KMS-11 (cell line): ENCODE data around the gene ASIC2.

ENCODE experiments used
- H2AFZ ChIP-seq: fragments of 200-600 bp; sonication (generic); 2 replicates; pipeline ENCODE4 v1.6.1; 2016; ENCODE audit warnings: antibody characterized with exemption, mixed run types, low read depth
- H3K27ac ChIP-seq: fragments of 200-600 bp; sonication (generic); 2 replicates; pipeline ENCODE4 v1.6.1; 2016; ENCODE audit warnings: mild to moderate bottlenecking, mixed run types
- H3K27me3 ChIP-seq: fragments of 200-600 bp; sonication (generic); 2 replicates; pipeline ENCODE4 v1.6.1; 2017; ENCODE audit warnings: mild to moderate bottlenecking, low read depth, mixed run types, moderate library complexity; ENCODE audit not compliant: insufficient read depth
- H3K36me3 ChIP-seq: fragments of 200-600 bp; sonication (generic); 2 replicates; pipeline ENCODE4 v1.6.1; 2017; ENCODE audit warnings: mild to moderate bottlenecking, mixed run types; ENCODE audit not compliant: insufficient read depth
- H3K4me1 ChIP-seq: fragments of 200-600 bp; sonication (generic); 2 replicates; pipeline ENCODE4 v1.6.1; 2016; ENCODE audit warnings: mild to moderate bottlenecking, low read depth, mixed run types; ENCODE audit not compliant: poor library complexity, severe bottlenecking
- H3K4me2 ChIP-seq: fragments of 200-600 bp; sonication (generic); 2 replicates; pipeline ENCODE4 v1.7.0; 2016; ENCODE audit warnings: mild to moderate bottlenecking, mixed run types
- H3K4me3 ChIP-seq: fragments of 200-600 bp; sonication (generic); IDR thresholded peaks from 2 replicates; pipeline ENCODE4 v1.6.1; 2017; ENCODE audit warnings: low read depth, low read length, mixed read lengths; ENCODE audit not compliant: insufficient read depth
- H3K79me2 ChIP-seq: fragments of 200-600 bp; sonication (generic); 2 replicates; pipeline ENCODE4 v1.6.1; 2016; ENCODE audit warnings: low read depth, mixed run types; ENCODE audit not compliant: insufficient read depth
- H3K9ac ChIP-seq: fragments of 200-600 bp; sonication (generic); 2 replicates; pipeline ENCODE4 v1.6.1; 2016; ENCODE audit warnings: mild to moderate bottlenecking, mixed run types
- H4K20me1 ChIP-seq: fragments of 200-600 bp; sonication (generic); 2 replicates; pipeline ENCODE4 v1.6.1; 2016; ENCODE audit warnings: mild to moderate bottlenecking, mixed run types; ENCODE audit not compliant: insufficient read depth
- TF ChIP-seq, protein P1 (sequence below): fragments of 200-600 bp; sonication (generic); conservative IDR thresholded peaks from 2 replicates; pipeline ENCODE4 v1.6.1; 2017; ENCODE audit warnings: low read depth, mild to moderate bottlenecking, antibody characterized with exemption, low read length, moderate library complexity, mixed read lengths

The ASIC2 gene

DNA sequence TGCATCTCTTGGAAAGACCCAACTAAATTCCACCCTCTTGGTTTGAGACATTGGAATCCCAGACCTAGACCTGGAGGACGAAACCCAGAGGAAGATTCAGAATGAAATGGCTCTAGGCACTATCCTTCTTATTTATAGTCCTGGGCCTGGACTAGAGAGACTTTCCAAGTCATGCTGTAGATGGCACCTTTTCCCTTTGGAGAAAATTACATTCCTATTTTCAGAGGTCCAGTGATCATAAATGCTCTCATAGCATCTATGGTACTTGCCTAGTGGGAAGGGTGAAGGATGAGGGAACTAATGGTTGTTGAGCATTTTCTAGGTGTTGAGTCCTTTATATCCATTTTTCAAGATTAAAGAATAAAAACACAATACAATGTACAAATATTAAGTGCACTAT lies 264.3 kb downstream of the ASIC2 start:
- Histone ChIP-seq H3K36me3 (no peaks in the 10 kb centered on the region), H3K4me3 (no peak overlapping the region), H3K79me2 (no peaks in the 10 kb centered on the region), H4K20me1 (no peaks in the 10 kb centered on the region), H3K4me2 (no peak overlapping the region), H3K9ac (no peak overlapping the region), H3K4me1 (no peaks in the 10 kb centered on the region), H2AFZ (no peak overlapping the region), H3K27ac (no peak overlapping the region), H3K27me3 (no peaks in the 10 kb centered on the region)
- TF ChIP-seq, protein P1, sequence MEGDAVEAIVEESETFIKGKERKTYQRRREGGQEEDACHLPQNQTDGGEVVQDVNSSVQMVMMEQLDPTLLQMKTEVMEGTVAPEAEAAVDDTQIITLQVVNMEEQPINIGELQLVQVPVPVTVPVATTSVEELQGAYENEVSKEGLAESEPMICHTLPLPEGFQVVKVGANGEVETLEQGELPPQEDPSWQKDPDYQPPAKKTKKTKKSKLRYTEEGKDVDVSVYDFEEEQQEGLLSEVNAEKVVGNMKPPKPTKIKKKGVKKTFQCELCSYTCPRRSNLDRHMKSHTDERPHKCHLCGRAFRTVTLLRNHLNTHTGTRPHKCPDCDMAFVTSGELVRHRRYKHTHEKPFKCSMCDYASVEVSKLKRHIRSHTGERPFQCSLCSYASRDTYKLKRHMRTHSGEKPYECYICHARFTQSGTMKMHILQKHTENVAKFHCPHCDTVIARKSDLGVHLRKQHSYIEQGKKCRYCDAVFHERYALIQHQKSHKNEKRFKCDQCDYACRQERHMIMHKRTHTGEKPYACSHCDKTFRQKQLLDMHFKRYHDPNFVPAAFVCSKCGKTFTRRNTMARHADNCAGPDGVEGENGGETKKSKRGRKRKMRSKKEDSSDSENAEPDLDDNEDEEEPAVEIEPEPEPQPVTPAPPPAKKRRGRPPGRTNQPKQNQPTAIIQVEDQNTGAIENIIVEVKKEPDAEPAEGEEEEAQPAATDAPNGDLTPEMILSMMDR = no peak

DNA sequence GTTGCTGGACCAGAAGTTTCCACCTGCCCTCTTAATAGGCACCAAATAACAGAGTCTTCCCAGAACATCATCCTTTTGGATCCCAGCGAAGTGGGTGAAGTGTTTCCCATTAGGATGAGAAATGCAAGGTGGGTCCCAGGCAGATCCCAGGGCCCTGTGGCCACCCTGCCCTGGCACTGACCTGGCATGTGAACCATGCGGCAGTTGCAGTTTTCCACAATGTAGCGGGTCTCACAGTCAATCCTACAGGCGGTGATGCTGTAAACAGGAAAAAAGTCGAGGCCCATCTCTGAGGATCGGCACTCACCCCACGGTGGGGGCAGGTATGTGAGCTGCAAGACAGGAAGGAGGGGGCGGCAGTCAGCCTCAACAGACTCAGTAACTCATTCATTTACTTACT lies 265.0 kb downstream of the ASIC2 start:
- Histone ChIP-seq H3K36me3 (no peaks in the 10 kb centered on the region), H2AFZ (no peak overlapping the region), H3K27me3 (no peaks in the 10 kb centered on the region), H3K4me1 (no peaks in the 10 kb centered on the region), H3K4me2 (no peak overlapping the region), H3K79me2 (no peaks in the 10 kb centered on the region), H3K4me3 (no peak overlapping the region), H3K9ac (no peak overlapping the region), H3K27ac (no peak overlapping the region), H4K20me1 (no peaks in the 10 kb centered on the region)
- TF ChIP-seq, protein P1 = no peak

DNA sequence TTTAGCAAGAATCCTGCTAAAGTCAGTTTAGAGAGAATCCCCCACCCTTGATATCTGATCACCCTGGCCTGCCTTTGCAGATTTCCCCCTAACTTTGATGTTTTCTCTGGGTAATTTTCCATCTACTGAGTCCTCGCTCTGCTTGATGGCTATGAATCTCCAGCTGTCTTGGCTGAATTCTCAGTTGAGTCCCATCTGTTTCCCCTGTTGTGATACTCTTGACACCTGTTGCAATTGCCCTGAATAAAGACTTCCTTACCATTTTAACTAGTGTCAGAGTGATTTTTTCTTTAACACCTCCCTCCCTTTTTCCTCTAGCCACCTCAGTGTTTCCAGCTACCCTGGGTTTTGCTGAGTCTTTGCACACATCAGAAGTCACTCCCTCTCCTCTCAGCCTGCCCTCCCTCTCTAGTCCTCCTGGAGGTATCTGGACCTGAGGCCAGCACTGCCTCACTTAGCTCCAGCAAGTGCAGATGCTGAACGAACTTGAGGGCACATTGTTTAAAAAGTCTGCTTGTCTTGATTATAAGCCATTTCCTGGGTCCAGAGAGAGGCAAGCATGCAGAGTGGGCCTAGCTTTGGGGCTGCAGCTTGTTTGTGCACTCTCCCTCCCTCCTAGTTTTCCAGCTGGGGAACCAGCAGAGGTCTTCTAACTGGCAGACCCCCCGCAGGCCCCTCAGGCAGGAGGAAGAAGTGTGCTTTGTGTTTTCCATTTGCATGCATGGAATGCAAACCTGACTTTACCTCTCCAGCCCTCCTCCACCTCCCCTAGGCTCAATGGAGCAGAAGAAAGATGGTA lies 268.2 kb downstream of the ASIC2 start:
- no peak overlapping the region for H2AFZ ChIP-seq
- no peaks in the 10 kb centered on the region for H3K36me3 ChIP-seq
- no peak overlapping the region for H3K4me2 ChIP-seq
- no peaks in the 10 kb centered on the region for H4K20me1 ChIP-seq
- no peak overlapping the region for H3K9ac ChIP-seq
- no peak overlapping the region for H3K27ac ChIP-seq
- H3K79me2 ChIP-seq = no peaks in the 10 kb centered on the region
- H3K27me3 ChIP-seq = no peaks in the 10 kb centered on the region
- no peak overlapping the region for H3K4me3 ChIP-seq
- no peaks in the 10 kb centered on the region for H3K4me1 ChIP-seq
- TF ChIP-seq, protein P1 = no peak

DNA sequence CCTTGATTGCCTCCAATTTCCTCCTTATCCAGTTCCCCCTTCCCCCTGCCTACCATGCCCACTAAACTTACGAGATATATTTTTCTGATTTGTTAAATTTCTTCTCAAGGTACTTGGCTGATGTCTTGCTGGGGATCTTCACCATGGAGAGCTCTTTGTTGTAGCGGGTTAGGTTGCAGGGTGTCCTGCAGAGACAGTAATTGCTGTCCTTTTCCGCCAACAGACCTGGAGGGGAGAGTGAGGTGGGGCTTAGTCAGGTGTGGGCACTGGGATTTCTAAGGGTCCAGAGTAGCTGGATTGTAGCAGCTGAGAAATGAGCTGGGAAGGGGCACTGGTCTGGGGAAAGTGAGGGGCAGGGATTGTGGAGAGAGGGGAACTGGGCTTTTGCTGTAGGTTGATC lies 269.3 kb downstream of the ASIC2 start:
- Histone ChIP-seq H3K27ac (no peak overlapping the region), H4K20me1 (no peaks in the 10 kb centered on the region), H3K4me2 (no peak overlapping the region), H3K4me1 (no peaks in the 10 kb centered on the region), H2AFZ (no peak overlapping the region), H3K9ac (no peak overlapping the region), H3K27me3 (no peaks in the 10 kb centered on the region), H3K4me3 (no peak overlapping the region), H3K36me3 (no peaks in the 10 kb centered on the region), H3K79me2 (no peaks in the 10 kb centered on the region)
- TF ChIP-seq, protein P1 = no peak
